Breast epithelium (tissue), 4 donors: ENCODE results near the gene TAS1R3. TPM values are rescaled to one million over a fixed set of nuclear protein-coding genes. Genes with fewer than 3 reads are reported as not detected.

Source experiments
- DNase-seq, 2 donors: peaks; one replicate each; pipeline ENCODE4 v3.0.0-alpha.2; 2019; ENCODE audit warnings: low spot score in 2 of 2
- H3K27ac ChIP-seq, 2 donors: fragments of 200-600 bp; sonication (generic) in 1 of 2; one replicate each; pipeline ENCODE4 v1.5.1; 2016 to 2019; ENCODE audit warnings: mild to moderate bottlenecking in 1 of 2
- H3K27me3 ChIP-seq, 2 donors: fragments of 200-600 bp; sonication (generic) in 1 of 2; one replicate each; pipeline versions ENCODE4 v1.5.1 to v1.6.0; 2017 to 2019; ENCODE audit warnings: control low read depth in 1 of 2, mild to moderate bottlenecking in 1 of 2
- H3K36me3 ChIP-seq: fragments of 200-600 bp; one replicate; pipeline ENCODE4 v1.5.1; 2019
- H3K4me1 ChIP-seq, 2 donors: fragments of 200-600 bp; sonication (generic); one replicate each; pipeline ENCODE4 v1.5.1; 2016 to 2019; ENCODE audit warnings: control low read depth in 1 of 2
- H3K4me3 ChIP-seq, 3 donors: fragments of 200-600 bp; sonication (generic); 1 replicate in 2 of 3; 2 replicates in 1 of 3; pipeline ENCODE4 v1.5.1; 2016 to 2019; ENCODE audit warnings: mild to moderate bottlenecking in 3 of 3, moderate library complexity in 2 of 3
- H3K9me3 ChIP-seq, 2 donors: fragments of 200-600 bp; sonication (generic) in 1 of 2; one replicate each; pipeline ENCODE4 v1.5.1; 2016 to 2019; ENCODE audit warnings: control low read depth in 1 of 2
- POLR2A ChIP-seq: fragments of 450-650 bp; IDR thresholded peaks from one replicate; pipeline ENCODE4 v1.6.1; 2016; ENCODE audit warnings: antibody characterized with exemption, mild to moderate bottlenecking, moderate library complexity
- POLR2AphosphoS5 ChIP-seq, 3 donors: sonication (generic); formaldehyde crosslinking; IDR thresholded peaks; one replicate each; pipeline ENCODE4 v1.6.1; 2017; ENCODE audit warnings: antibody characterized with exemption in 3 of 3
- intact Hi-C: fragments of 100-400 bp; cut with DNase I; formaldehyde crosslinking; loops from one replicate; pipeline ENCODE4 v1.15.1; 2023; ENCODE audit warnings: low total_unique reads
- total RNA-seq, 3 donors: library from RNA; depleted of rRNA; stranded (reverse); fragments of >200 nt; gene quantifications; one replicate each; pipeline ENCODE4 v1.1.0, GENCODE V29; 2016
- TF ChIP-seq, protein P1 (sequence below), 3 donors: fragments of 450-650 bp; IDR thresholded peaks; one replicate each; pipeline ENCODE4 v1.5.1; 2016 to 2017; ENCODE audit warnings: antibody characterized with exemption in 3 of 3, mild to moderate bottlenecking in 3 of 3, moderate library complexity in 3 of 3

TAS1R3 gene
- total RNA-seq, 3 donors from 2014 or later, result 0.16 to 0.33 TPM; not detected in 1

- Histone ChIP-seq H3K27ac (peak overlapping the region; percentile 92 to 98), H3K4me3 (peak overlapping the region; percentile 70 to 76 (median 71)), H3K9me3 (no peaks in the 10 kb centered on the region), H3K36me3 (no peaks in the 10 kb centered on the region), H3K27me3 (no peaks in the 10 kb centered on the region), H3K4me1 (peaks cover 28 to 35% of the 10 kb centered on the region in 2 donors)
- no peak for TF ChIP-seq POLR2AphosphoS5 (IDR thresholded peaks at IDR 0.05)
- TF ChIP-seq POLR2A, result no peak
- TF ChIP-seq, protein P1, sequence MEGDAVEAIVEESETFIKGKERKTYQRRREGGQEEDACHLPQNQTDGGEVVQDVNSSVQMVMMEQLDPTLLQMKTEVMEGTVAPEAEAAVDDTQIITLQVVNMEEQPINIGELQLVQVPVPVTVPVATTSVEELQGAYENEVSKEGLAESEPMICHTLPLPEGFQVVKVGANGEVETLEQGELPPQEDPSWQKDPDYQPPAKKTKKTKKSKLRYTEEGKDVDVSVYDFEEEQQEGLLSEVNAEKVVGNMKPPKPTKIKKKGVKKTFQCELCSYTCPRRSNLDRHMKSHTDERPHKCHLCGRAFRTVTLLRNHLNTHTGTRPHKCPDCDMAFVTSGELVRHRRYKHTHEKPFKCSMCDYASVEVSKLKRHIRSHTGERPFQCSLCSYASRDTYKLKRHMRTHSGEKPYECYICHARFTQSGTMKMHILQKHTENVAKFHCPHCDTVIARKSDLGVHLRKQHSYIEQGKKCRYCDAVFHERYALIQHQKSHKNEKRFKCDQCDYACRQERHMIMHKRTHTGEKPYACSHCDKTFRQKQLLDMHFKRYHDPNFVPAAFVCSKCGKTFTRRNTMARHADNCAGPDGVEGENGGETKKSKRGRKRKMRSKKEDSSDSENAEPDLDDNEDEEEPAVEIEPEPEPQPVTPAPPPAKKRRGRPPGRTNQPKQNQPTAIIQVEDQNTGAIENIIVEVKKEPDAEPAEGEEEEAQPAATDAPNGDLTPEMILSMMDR (IDR thresholded peaks at IDR 0.05), result no peak
- intact Hi-C loops, result no loop called here
- no peak for DNase-seq
Measured at GRCh38 chr1:1356796-1357401, 25.8 kb downstream of the TAS1R3 start.

GRCh38 chr1:1357871-1358432 lies 26.9 kb downstream of the TAS1R3 start:
- Histone ChIP-seq H3K4me3 (peak overlapping the region; percentile 70 to 76 (median 71)), H3K9me3 (no peaks in the 10 kb centered on the region), H3K27ac (peak overlapping the region; percentile 92 to 98), H3K27me3 (no peaks in the 10 kb centered on the region), H3K36me3 (no peaks in the 10 kb centered on the region), H3K4me1 (peaks cover 26 to 34% of the 10 kb centered on the region in 2 donors)
- intact Hi-C loops, result no loop called here
- DNase-seq, result no peak
- TF ChIP-seq POLR2A (no peak), POLR2AphosphoS5 (IDR thresholded peaks at IDR 0.05) (no peak)
- TF ChIP-seq, protein P1 (IDR thresholded peaks at IDR 0.05), result no peak

DNA sequence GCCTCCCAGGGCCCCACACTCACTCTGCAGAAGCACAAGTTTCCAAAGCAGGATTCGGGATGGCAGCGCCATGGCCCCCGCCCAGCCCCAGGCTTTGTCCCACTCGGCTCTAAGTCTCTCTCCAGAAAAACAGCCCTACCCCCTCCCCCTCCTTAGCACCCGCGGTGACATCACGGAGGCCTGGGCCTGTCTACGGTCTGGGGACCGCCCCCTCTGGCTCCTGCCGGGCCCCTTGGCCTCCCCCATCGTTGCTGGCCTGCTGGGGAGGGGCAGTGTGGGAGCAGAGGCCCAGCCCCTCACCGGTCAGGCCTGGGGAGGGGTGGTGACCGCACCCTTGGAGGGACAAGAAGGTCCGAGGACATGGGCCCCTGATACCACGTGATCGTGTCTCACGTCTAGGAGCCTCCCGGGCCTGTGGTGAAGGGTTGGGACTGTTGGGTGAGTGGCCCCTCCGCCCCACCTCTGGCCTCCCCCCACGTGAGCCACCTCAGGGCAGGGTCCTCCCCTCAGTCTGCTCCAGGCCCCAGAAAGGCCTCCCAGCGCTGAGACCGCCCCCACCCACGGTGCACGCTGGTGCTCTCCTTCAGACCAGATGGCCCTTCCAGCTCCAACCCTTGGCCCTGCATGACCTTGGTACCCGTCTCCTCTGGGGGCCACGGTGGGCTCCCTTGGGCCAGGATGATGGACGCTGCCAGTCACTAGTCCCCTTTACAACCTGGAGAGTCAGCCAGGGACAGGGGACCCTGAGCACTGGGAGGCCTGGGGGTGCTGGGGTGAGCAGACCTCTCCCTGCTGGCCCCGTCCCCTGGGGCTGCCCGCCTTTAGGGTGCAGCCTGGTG lies 27.6 kb downstream of the TAS1R3 start, which contains the start of gene MXRA8:
TSS of gene MXRA8 (minus strand) at position 123 of the 839 bp plus-strand sequence. CDS start at position 72, 51 bp downstream.
- intact Hi-C loops, result no loop called here
- Histone ChIP-seq H3K4me1 (peaks cover 26 to 31% of the 10 kb centered on the region in 2 donors), H3K27ac (peak within 1 kb of the TSS; percentile 92 to 98), H3K9me3 (no peaks in the 10 kb centered on the region), H3K27me3 (no peaks in the 10 kb centered on the region), H3K4me3 (peak within 1 kb of the TSS; percentile 70 to 76 (median 71)), H3K36me3 (no peaks in the 10 kb centered on the region)
- TF ChIP-seq POLR2AphosphoS5 (IDR thresholded peaks at IDR 0.05) (peak in 1 of 3 donors; percentile 9), POLR2A (no peak)
- DNase-seq, result peak in 1 of 2 donors; percentile 69

DNA sequence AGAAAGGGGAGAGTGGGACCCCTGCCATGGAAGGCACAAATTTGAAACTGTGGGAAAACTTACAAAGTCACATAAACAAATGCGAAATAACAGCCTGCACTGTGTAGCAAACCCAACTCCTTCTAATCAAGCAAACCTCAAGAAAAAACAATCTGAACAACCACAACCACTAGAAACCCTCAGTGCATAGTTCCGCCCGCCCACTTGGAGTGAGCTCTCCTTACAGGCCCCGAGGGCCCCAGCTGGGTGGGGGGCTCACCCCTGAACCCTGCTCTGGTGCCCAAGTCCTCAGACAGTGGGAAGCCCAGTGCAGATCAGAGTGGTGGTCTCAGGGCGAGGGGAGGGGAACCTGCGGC lies 28.2 kb downstream of the TAS1R3 start:
- Histone ChIP-seq H3K4me3 (peak overlapping the region; percentile 70 to 76 (median 71)), H3K27ac (peak overlapping the region; percentile 92 to 98), H3K9me3 (no peaks in the 10 kb centered on the region), H3K36me3 (no peaks in the 10 kb centered on the region), H3K27me3 (no peaks in the 10 kb centered on the region), H3K4me1 (peaks cover 26 to 31% of the 10 kb centered on the region in 2 donors)
- intact Hi-C loops, result no loop called here
- no peak for DNase-seq
- TF ChIP-seq, protein P1 (IDR thresholded peaks at IDR 0.05), result no peak
- no peak for TF ChIP-seq POLR2A
- TF ChIP-seq POLR2AphosphoS5 (IDR thresholded peaks at IDR 0.05), result no peak

DNA sequence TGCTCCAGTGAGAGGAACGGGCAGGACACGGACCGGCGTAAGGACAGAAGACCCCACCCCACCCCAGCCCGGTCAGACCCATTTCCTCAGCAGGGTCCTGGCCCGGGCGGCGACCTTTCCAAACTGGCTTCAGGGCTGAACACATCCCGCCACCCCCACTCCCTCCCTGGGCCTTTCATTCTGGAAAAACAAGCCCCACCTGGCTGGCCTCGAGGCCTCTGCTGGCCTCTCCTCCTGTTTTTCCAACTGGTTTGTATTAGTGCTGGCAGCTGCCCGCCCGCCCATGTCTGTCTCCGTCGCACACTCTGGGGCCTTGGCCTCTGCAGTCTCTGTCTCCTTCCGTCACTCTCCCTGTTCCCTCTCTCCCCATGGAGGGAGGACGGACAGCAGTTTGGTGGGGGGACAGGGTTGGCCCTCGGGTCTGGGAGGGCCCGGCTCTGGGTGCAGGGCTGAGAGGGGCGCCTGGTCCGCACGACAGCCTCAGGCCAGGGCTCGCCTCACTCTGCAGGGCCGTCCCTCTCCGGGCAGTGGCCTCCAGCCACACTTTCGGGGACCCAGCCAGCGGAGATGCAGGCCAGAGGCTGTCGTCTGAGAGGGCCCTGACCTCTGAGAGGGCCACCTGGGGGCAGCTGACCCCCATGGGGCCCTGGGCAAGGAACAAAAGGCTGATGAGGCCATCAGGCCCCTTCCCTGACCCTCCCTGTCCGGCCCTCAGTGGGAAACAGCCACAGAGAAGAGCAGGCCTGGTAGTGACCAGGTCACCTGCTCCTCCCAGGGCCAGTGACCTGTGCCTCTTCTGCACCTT lies 28.8 kb downstream of the TAS1R3 start:
- Histone ChIP-seq H3K4me1 (peaks cover 26 to 31% of the 10 kb centered on the region in 2 donors), H3K9me3 (no peaks in the 10 kb centered on the region), H3K27me3 (no peaks in the 10 kb centered on the region), H3K27ac (peak overlapping the region; percentile 92 to 98), H3K4me3 (peak overlapping the region; percentile 8 to 76 (median 70)), H3K36me3 (no peaks in the 10 kb centered on the region)
- TF ChIP-seq POLR2AphosphoS5 (IDR thresholded peaks at IDR 0.05) (peak; percentile 34 to 79 (median 48)), POLR2A (no peak)
- TF ChIP-seq, protein P1 (IDR thresholded peaks at IDR 0.05), result no peak
- peak; percentile 72 to 74 for DNase-seq
- intact Hi-C loops, result no loop called here
